Stomach smooth muscle (tissue), 2 donors: Measurements from ENCODE around the gene ZBTB43.

Experiments used
- H3K27ac ChIP-seq: one replicate; pipeline ENCODE4 v1.7.0; 2013; ENCODE audit warnings: mild to moderate bottlenecking, low read length, inconsistent platforms
- H3K27me3 ChIP-seq, 2 donors: one replicate each; pipeline ENCODE4 v1.7.0; 2013; ENCODE audit warnings: low read length in 2 of 2; ENCODE audit not compliant: insufficient read depth in 2 of 2, control insufficient read depth in 1 of 2
- H3K36me3 ChIP-seq, 2 donors: one replicate each; pipeline ENCODE4 v1.7.0; 2013; ENCODE audit warnings: low read length in 2 of 2; ENCODE audit not compliant: control insufficient read depth in 2 of 2, insufficient read depth in 2 of 2
- H3K4me1 ChIP-seq: one replicate; pipeline ENCODE4 v1.7.0; 2013; ENCODE audit warnings: low read length; ENCODE audit not compliant: control insufficient read depth, insufficient read depth
- H3K4me3 ChIP-seq, 2 donors: one replicate each; pipeline ENCODE4 v1.7.0; 2013; ENCODE audit warnings: low read length in 2 of 2
- H3K9ac ChIP-seq, 2 donors: one replicate each; pipeline ENCODE4 v1.7.0; 2013; ENCODE audit warnings: low read length in 2 of 2, mild to moderate bottlenecking in 1 of 2
- H3K9me3 ChIP-seq, 2 donors: one replicate each; pipeline ENCODE4 v1.7.0; 2013; ENCODE audit warnings: low read length in 2 of 2; ENCODE audit not compliant: control insufficient read depth in 2 of 2
- donor health status: healthy.
- donor health status: Pancreatic carcinoma.

Gene ZBTB43

GRCh38 chr9:126874546-126875314, 69.9 kb downstream of the ZBTB43 start:
- Histone ChIP-seq H3K27ac (no peak overlapping the region), H3K9ac (no peak overlapping the region), H3K4me1 (no peaks in the 10 kb centered on the region), H3K36me3 (peaks cover 0 to 5% of the 10 kb centered on the region in 2 donors), H3K4me3 (no peak overlapping the region), H3K9me3 (no peaks in the 10 kb centered on the region), H3K27me3 (no peaks in the 10 kb centered on the region)

- no peaks in the 10 kb centered on the region for H3K9me3 ChIP-seq
- no peaks in the 10 kb centered on the region for H3K4me1 ChIP-seq
- no peak overlapping the region for H3K27ac ChIP-seq
Measured at GRCh38 chr9:126875756-126876510, 71.1 kb downstream of the ZBTB43 start.

GRCh38 chr9:126876531-126876930, 71.7 kb downstream of the ZBTB43 start:
- Histone ChIP-seq H3K9ac (no peak overlapping the region), H3K27ac (no peak overlapping the region), H3K4me3 (no peak overlapping the region), H3K4me1 (no peaks in the 10 kb centered on the region), H3K36me3 (peaks cover 11 to 17% of the 10 kb centered on the region in 2 donors), H3K9me3 (no peaks in the 10 kb centered on the region), H3K27me3 (no peaks in the 10 kb centered on the region)

More at GRCh38 chr9:126875756-126876510, 71.1 kb downstream of the ZBTB43 start:
- Histone ChIP-seq H3K4me3 (no peak overlapping the region), H3K27me3 (no peaks in the 10 kb centered on the region), H3K36me3 (peaks cover 9 to 17% of the 10 kb centered on the region in 2 donors), H3K9ac (no peak overlapping the region)

GRCh38 chr9:126877418-126877817, 72.6 kb downstream of the ZBTB43 start:
- Histone ChIP-seq H3K27ac (no peak overlapping the region), H3K9me3 (no peaks in the 10 kb centered on the region), H3K27me3 (no peaks in the 10 kb centered on the region)

GRCh38 chr9:126879288-126879687, 74.4 kb downstream of the ZBTB43 start:
- Histone ChIP-seq H3K4me1 (no peaks in the 10 kb centered on the region), H3K9me3 (no peaks in the 10 kb centered on the region), H3K36me3 (peaks cover 21 to 23% of the 10 kb centered on the region in 2 donors), H3K4me3 (no peak overlapping the region), H3K27me3 (no peaks in the 10 kb centered on the region), H3K9ac (no peak overlapping the region), H3K27ac (no peak overlapping the region)

More at GRCh38 chr9:126877418-126877817, 72.6 kb downstream of the ZBTB43 start:
- H3K9ac ChIP-seq: no peak overlapping the region
- no peaks in the 10 kb centered on the region for H3K4me1 ChIP-seq
- H3K4me3 ChIP-seq: no peak overlapping the region
- H3K36me3 ChIP-seq: peaks cover 17 to 18% of the 10 kb centered on the region in 2 donors

- Histone ChIP-seq H3K36me3 (peaks cover 21 to 25% of the 10 kb centered on the region in 2 donors), H3K9ac (no peak overlapping the region), H3K27me3 (no peaks in the 10 kb centered on the region), H3K9me3 (no peaks in the 10 kb centered on the region), H3K4me1 (no peaks in the 10 kb centered on the region), H3K27ac (no peak overlapping the region), H3K4me3 (no peak overlapping the region)
Measured at GRCh38 chr9:126880226-126880946, 75.5 kb downstream of the ZBTB43 start.

GRCh38 chr9:126880947-126881332, 76.1 kb downstream of the ZBTB43 start:
- Histone ChIP-seq H3K27ac (no peak overlapping the region), H3K36me3 (peaks cover 21 to 25% of the 10 kb centered on the region in 2 donors), H3K4me3 (no peak overlapping the region), H3K27me3 (no peaks in the 10 kb centered on the region), H3K9ac (no peak overlapping the region), H3K9me3 (no peaks in the 10 kb centered on the region), H3K4me1 (no peaks in the 10 kb centered on the region)

- H3K9me3 ChIP-seq: no peaks in the 10 kb centered on the region
- H3K27me3 ChIP-seq: no peaks in the 10 kb centered on the region
- H3K27ac ChIP-seq: no peak overlapping the region
- H3K4me3 ChIP-seq: no peak overlapping the region
- no peak overlapping the region for H3K9ac ChIP-seq
- peaks cover 4% of the 10 kb centered on the region for H3K4me1 ChIP-seq
- H3K36me3 ChIP-seq: peaks cover 21 to 25% of the 10 kb centered on the region in 2 donors
Measured at GRCh38 chr9:126882746-126883145, 77.9 kb downstream of the ZBTB43 start.

- Histone ChIP-seq H3K4me1 (peaks cover 4% of the 10 kb centered on the region), H3K27ac (no peak overlapping the region), H3K27me3 (no peaks in the 10 kb centered on the region), H3K36me3 (peaks cover 21 to 25% of the 10 kb centered on the region in 2 donors), H3K9ac (no peak overlapping the region), H3K4me3 (no peak overlapping the region), H3K9me3 (no peaks in the 10 kb centered on the region)
Measured at GRCh38 chr9:126883636-126884035, 78.8 kb downstream of the ZBTB43 start.

GRCh38 chr9:126885131-126885641, 80.3 kb downstream of the ZBTB43 start:
- no peak overlapping the region for H3K4me3 ChIP-seq
- no peaks in the 10 kb centered on the region for H3K27me3 ChIP-seq
- H3K4me1 ChIP-seq: peaks cover 4% of the 10 kb centered on the region
- no peak overlapping the region for H3K9ac ChIP-seq
- peaks cover 16 to 18% of the 10 kb centered on the region in 2 donors for H3K36me3 ChIP-seq
- H3K27ac ChIP-seq: no peak overlapping the region
- H3K9me3 ChIP-seq: no peaks in the 10 kb centered on the region
